Stimulated activated CD4-positive, alpha-beta T cell treated with anti-CD3 and anti-CD28 coated beads, Interleukin-12 subunit alpha, Interleukin-12 subunit beta, amount 100 ng/mL, for 4 hours (primary cell): Measurements from ENCODE around the gene PTPRE.

Experiments
- DNase-seq: peaks from one replicate; pipeline ENCODE4 v3.0.0-alpha.2; 2020

The PTPRE gene

GRCh38 chr10:128047991-128048818 lies 141.3 kb downstream of the PTPRE start:
- no peak for DNase-seq

- DNase-seq = no peak
These were observed 141.9 kb downstream of the PTPRE start for GRCh38 chr10:128048819-128049210.

DNA sequence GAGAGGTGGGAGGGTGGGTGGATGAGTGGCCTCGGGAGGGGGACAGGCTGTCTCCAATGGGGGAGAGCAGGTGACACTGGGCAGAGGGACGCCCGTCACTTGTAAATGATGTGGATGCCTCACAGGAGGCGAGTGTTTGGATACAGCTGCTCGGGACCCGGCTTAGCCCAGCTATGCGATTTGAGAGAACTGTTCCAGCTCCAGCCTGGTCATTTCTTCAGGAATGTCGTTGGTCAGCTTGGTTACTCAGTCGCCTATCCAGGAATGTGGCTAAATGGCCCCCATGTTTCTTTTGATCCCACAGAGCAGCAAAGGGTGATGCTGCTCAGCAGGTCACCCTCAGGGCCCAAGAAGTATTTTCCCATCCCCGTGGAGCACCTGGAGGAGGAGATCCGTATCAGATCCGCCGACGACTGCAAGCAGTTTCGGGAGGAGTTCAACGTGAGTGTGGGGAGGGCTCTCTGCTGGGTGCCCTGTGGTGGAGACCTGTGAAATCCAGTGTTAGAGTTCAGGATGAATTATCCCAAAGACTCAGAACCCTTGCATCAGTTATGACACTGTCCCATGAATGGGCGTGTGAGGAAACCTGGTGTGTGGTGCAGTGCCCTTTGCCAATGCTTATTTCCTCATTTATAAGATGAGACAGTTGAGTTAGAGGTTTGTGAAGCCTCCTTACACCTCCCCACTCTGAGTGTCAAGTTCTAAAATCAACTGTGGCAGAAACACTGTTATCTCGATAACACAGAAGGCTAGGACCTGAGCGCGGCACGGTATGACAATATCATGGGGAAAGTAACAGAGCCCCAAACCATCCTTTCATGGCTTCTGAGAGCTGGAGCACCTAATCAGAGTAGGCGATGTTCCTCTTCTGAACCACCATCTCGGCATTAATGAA lies 142.6 kb downstream of the PTPRE start:
- DNase-seq = no peak

DNA sequence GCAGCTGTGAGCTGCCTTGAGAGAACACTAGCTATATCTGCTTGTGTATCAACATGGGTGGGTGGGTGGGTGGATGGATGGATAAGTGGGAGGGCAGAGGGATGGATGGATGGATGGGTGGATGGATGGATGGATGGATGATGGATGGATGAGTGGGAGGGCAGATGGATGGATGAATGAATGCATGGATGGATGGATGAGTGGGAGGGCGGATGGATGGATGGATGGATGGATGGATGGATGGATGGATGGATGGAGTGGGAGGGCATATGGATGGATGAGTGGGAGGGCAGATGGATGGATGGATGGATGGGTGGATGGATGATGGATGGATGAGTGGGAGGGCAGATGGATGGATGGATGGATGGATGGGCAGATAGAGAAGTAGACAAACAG lies 143.2 kb downstream of the PTPRE start:
- DNase-seq = no peak

DNA sequence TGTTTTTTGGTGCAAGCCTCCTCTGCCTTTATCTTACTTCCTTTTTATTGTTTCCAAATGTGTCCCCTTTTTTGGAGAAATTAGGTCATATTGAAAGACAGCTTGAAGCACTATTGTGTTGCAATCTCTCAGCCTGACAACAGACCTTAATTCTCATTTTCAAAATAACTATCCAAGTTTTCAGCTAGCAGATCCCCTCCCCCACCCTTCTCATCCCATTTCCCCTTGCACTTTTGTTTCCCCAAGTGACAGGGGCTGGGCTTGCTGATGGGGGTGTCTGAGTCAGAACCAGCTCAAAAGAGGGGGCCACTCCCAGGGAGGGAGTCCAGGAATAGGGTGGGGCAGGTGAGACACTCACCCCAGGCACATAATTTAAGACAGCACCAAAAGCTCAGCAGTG lies 144.0 kb downstream of the PTPRE start:
- DNase-seq = no peak

- no peak for DNase-seq
These were observed 144.6 kb downstream of the PTPRE start for GRCh38 chr10:128051548-128051947.

GRCh38 chr10:128052696-128053095 lies 145.8 kb downstream of the PTPRE start:
- no peak for DNase-seq

- DNase-seq = no peak
These were observed 146.5 kb downstream of the PTPRE start for GRCh38 chr10:128053356-128053755.

GRCh38 chr10:128054163-128054970 lies 147.5 kb downstream of the PTPRE start:
- no peak for DNase-seq

DNA sequence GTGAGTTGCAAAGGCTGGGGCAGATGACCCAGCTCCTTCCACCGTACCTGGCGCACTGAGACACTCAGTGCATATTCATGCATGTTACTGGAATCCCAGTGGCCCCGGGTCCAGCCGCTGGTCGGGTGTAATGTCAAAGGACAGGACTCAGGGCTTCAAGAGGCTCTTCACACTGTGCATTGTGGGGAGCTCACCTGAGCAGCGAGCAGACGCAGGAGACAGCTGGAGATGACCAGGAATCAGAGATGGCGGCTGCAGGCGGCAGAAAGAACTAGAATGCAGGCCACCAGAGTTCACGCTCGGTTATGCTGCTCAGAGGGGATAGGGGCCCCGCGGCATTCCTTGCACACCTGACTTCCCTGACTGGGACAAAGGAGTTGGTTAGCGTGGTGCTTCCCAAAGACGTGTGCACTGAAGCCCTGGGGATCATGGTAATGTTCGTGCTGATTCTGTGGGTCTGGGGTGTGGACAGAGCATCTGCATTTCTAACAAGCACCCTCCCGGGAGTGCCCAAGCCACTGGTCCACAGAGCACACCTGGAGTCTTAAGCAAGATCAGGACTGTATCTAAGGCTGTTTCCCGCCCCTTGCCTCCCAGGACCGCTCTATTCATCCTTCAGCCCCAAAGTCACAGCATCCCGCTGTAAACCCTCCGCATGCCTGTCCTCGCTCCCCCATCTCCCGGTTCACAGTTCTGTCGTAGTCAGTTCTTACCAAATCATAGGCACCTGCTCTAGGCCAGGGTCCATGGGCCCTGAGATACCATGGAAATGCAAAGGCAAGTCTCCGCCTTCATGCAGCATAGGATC lies 148.4 kb downstream of the PTPRE start:
- DNase-seq = no peak

DNA sequence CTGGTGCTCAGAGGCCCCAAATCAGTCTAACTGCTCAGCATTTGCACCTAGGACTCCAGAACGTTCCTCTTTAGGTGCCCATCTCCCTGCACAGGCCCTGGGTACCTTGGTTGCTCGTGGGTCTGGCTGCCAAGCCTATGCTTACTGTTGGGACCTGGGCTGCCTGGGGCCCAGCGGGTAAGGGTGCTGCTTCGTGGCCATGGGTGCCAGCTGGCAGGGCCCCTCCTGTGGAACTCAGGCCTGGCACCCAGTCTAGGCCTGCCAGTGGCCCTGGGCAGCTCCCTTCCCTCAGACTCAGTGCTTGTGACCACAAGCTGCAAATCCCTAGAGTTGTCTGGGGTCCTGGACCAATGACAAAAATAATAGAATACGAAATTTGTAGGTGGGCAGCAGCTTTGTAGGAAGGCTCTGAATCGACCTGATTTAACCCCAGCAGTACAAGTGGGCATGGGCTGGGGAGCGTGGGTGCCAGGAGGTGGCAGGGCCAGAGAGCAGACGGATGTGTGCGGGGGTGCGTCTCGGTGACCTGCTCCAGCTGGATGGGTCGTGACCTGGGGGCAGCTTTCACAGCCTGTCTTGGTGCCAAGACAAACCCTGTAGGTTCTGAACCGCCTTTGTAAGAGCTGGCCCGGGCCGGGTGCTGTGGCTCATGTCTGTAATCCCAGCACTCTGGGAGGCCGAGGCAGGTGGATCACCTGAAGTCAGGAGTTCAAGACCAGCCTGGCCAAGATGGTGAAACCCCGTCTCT lies 149.6 kb downstream of the PTPRE start:
- DNase-seq = no peak

GRCh38 chr10:128058106-128058749 lies 151.3 kb downstream of the PTPRE start:
- no peak for DNase-seq

GRCh38 chr10:128058750-128059134 lies 151.8 kb downstream of the PTPRE start:
- no peak for DNase-seq

DNA sequence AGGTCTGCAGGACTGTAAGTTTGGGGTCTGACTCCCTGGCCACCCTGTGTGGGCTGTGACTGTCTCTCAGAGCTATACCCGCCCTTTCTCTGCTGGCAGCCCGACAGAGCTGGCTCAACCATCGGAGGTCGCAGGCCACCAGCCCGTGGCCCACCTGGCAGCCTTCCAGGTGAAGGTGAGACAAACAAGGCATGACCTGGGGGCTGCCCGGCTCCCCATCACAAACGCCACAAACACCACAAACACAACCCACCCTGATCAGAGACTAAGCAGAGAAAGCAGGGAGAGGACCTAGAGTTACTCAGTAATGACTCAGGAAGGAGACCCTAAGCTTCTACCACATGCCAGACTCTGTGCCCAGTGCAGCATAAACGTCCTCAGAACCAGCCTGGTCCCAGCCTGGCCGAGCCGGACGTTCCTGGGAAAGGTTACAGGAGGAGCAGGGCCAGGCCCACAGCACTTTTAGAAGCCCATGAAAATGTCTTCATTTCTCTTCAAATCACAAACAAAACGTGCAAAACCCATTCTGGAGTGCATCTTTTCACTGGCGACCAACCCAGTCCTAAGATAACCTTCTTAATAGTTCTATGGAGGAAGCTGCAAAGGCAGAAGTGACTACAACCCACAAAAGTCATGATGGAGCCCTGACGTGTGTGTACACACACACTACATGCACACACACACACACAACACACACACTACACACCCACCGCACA lies 152.5 kb downstream of the PTPRE start:
- no peak for DNase-seq

- no peak for DNase-seq
These were observed 153.0 kb downstream of the PTPRE start for GRCh38 chr10:128059982-128060293.

GRCh38 chr10:128060341-128061250 lies 153.7 kb downstream of the PTPRE start:
- DNase-seq = no peak

DNA sequence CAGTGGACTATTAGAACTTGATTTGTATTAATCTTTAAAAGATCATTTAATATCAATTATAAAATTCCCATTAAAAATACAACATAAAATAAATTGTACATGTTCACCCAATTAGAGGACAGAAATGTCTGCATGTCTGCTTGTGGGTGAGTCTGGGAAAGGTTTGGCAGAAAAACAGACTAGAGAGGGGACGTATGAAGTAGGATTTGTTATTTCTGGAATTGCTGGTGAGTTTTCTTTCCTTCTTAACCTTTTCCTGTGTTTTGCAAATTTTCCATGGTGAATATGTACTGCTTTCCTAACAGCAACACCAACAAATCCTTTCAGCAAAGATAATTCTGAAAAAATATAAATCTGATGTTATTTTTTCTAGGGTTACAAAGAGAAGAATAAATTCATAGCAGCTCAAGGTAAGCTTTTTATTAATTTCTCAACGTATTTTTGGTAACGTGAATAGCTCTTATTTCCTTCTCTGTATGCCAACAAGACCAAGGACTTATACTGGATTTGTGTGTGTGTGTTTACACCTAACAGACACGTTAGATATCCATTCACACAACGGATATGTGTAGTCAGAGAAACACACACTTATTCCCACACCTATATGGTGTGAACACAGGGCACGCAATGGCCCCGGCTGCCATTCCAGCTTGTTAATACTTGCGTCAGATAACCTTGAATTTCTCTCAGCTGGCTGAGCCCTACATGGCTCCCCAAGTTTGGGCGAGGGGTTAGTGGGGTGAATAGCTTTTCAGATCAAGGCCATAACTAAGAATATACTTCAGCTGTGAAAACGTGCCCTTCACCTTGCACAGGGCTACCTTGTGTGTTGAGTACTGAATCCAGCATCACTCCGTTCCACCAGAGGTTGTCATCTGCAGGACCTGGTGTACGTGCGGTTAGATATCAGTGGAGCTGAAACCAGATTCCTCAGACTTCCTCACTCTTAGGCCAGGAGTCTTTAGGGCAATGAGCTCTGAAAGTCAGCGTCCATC lies 154.7 kb downstream of the PTPRE start:
- no peak for DNase-seq

GRCh38 chr10:128062331-128062880 lies 155.5 kb downstream of the PTPRE start:
- no peak for DNase-seq
